Calu3 (cell line): ENCODE results near the gene GM2A. TPM values are rescaled to one million over a fixed set of nuclear protein-coding genes. Genes with fewer than 3 reads are reported as not detected.
A peak's percentile ranks its signal among the peaks of the same experiment; 100 is the strongest.

Experiments
- BruUV-seq: library from RNA; stranded (reverse); fragments of 400-500 nt; replicated peaks from 2 replicates; lab custom pipeline; 2021; lab: Mats Ljungman, UMichigan
- CTCF ChIA-PET: fragments of 300-600 bp; sonication (Branson Sonifier 250); formaldehyde crosslinking; loops from one replicate; lab custom pipeline; 2022; ENCODE audit warnings: antibody characterized with exemption; lab: Charles Lee
- DNase-seq: peaks from one replicate; pipeline ENCODE4 v3.0.0; 2022
- H3K27ac Mint-ChIP-seq: one replicate; pipeline ENCODE4 v1.8.0; 2022; ENCODE audit warnings: mixed read lengths; ENCODE audit not compliant: unreplicated experiment
- H3K27me3 Mint-ChIP-seq: one replicate; pipeline ENCODE4 v1.8.0; 2022; ENCODE audit warnings: mixed read lengths; ENCODE audit not compliant: unreplicated experiment
- H3K36me3 Mint-ChIP-seq: one replicate; pipeline ENCODE4 v1.8.0; 2022; ENCODE audit warnings: mild to moderate bottlenecking, moderate library complexity, mixed read lengths; ENCODE audit not compliant: insufficient read depth, unreplicated experiment
- H3K4me1 Mint-ChIP-seq: one replicate; pipeline ENCODE4 v1.8.0; 2022; ENCODE audit warnings: mild to moderate bottlenecking, low read depth, mixed read lengths; ENCODE audit not compliant: unreplicated experiment
- H3K4me3 Mint-ChIP-seq: one replicate; pipeline ENCODE4 v1.8.0; 2022; ENCODE audit warnings: mild to moderate bottlenecking, low read depth, moderate library complexity, mixed read lengths; ENCODE audit not compliant: unreplicated experiment
- H3K9me3 Mint-ChIP-seq: one replicate; pipeline ENCODE4 v1.8.0; 2022; ENCODE audit warnings: low read depth, mixed read lengths; ENCODE audit not compliant: unreplicated experiment
- intact Hi-C: fragments of 100-400 bp; cut with micrococcal nuclease; formaldehyde crosslinking; loops from one replicate; pipeline ENCODE4 v1.10.0; 2022; ENCODE audit not compliant: unreplicated experiment
- total RNA-seq: library from RNA; stranded (reverse); gene quantifications from 2 replicates; pipeline ENCODE4 v1.2.3, GENCODE V29; 2022
- TF ChIP-seq, protein P1 (sequence below): fragments of 200-600 bp; IDR thresholded peaks from one replicate; pipeline ENCODE4 v1.8.0; 2022; ENCODE audit warnings: antibody characterized with exemption; ENCODE audit not compliant: unreplicated experiment

Gene GM2A
- total RNA-seq, 1 experiment from 2014 or later: 22.4 TPM

DNA sequence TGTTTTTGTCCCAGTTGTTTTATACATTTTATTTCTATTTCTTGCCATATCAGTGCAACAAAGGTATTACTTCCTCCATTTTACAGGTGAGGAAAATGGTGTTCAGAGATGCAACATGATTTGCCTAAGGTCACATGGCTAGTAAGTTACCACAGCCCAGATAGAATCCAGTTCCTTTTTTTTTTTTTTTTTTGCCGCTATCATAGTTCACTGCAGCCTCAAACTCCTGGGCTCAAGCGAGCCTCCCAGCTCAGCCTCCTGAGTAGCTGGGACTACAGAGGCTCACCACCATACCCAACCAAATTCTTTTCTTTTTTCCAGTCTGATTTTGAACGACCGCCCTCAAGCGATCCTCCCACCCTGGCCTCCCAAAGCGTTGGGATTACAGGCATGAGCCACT, 28.6 kb upstream of the GM2A start:
- Mint-ChIP-seq H3K27me3 (peaks cover 28% of the 10 kb centered on the region), H3K36me3 (peaks cover 7% of the 10 kb centered on the region), H3K4me1 (no peaks in the 10 kb centered on the region), H3K9me3 (no peaks in the 10 kb centered on the region), H3K4me3 (peak overlapping the region; percentile 77), H3K27ac (no peak overlapping the region)
- intact Hi-C loops: loop anchor here (5.0 kb wide), 1 partner anchor 73 kb away; no protein-coding TSS in a partner anchor
- TF ChIP-seq, protein P1, sequence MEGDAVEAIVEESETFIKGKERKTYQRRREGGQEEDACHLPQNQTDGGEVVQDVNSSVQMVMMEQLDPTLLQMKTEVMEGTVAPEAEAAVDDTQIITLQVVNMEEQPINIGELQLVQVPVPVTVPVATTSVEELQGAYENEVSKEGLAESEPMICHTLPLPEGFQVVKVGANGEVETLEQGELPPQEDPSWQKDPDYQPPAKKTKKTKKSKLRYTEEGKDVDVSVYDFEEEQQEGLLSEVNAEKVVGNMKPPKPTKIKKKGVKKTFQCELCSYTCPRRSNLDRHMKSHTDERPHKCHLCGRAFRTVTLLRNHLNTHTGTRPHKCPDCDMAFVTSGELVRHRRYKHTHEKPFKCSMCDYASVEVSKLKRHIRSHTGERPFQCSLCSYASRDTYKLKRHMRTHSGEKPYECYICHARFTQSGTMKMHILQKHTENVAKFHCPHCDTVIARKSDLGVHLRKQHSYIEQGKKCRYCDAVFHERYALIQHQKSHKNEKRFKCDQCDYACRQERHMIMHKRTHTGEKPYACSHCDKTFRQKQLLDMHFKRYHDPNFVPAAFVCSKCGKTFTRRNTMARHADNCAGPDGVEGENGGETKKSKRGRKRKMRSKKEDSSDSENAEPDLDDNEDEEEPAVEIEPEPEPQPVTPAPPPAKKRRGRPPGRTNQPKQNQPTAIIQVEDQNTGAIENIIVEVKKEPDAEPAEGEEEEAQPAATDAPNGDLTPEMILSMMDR: no peak
- CTCF ChIA-PET: interaction anchor here (0.6 to 2.0 kb wide), 7 partner anchors 9 to 359 kb away, joined by 4 to 9 read pairs (median 5); partner anchors contain the start of gene GM2A
- DNase-seq: no peak
- no TSS peak for BruUV-seq

DNA sequence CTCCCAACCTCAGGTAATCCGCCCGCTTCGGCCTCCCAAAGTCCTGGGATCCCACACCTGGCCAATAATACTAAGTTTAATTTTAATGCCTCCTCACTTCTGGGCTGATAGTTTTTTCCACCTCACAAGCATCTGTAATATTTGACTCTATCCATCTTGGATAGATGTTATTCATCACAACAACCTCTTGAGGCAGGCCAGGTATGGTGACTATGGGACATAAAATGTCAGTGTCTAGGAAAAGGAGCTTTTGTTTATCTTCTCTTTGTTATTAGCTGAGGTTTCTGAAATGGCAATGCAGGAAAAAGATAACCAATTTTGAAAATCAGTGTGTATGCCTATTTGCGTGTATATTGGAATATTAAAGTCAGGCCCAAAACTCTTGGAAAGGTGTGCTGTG, 27.9 kb upstream of the GM2A start:
- TF ChIP-seq, protein P1: no peak
- CTCF ChIA-PET: interaction anchor here (0.7 to 2.0 kb wide), 2 partner anchors 12 to 284 kb away, joined by 5 read pairs; no protein-coding TSS in a partner anchor
- Mint-ChIP-seq H3K36me3 (peaks cover 7% of the 10 kb centered on the region), H3K4me3 (no peak overlapping the region), H3K27me3 (peaks cover 28% of the 10 kb centered on the region), H3K27ac (no peak overlapping the region), H3K4me1 (no peaks in the 10 kb centered on the region), H3K9me3 (no peaks in the 10 kb centered on the region)
- DNase-seq: no peak
- intact Hi-C loops: no loop called here
- no TSS peak for BruUV-seq

DNA sequence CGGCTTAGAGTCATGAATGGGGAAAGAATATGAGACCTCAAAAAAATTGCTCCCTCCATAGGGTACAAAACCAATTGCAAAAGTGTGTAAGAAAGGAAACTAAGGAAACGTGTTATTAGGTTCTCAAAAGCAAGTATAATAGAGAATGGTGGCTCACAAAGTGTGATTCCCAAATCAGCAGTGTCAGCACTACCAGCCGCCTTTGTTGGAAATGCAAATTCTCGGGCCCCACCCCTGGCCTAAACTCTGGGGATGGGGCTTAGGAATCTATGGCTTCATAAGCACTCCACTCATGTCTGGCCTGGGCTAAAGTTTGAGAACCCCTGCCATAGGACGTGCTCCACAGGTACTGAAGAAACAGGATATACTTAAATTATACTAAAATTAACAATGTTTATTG, 27.5 kb upstream of the GM2A start:
- no peaks in the 10 kb centered on the region for H3K4me1 Mint-ChIP-seq
- H3K27me3 Mint-ChIP-seq: peaks cover 28% of the 10 kb centered on the region
- peaks cover 7% of the 10 kb centered on the region for H3K36me3 Mint-ChIP-seq
- no peak overlapping the region for H3K27ac Mint-ChIP-seq
- no peak overlapping the region for H3K4me3 Mint-ChIP-seq
- CTCF ChIA-PET: no interaction called here
- intact Hi-C loops: no loop called here
- H3K9me3 Mint-ChIP-seq: no peaks in the 10 kb centered on the region
- no TSS peak for BruUV-seq
- DNase-seq: no peak
- TF ChIP-seq, protein P1: no peak

DNA sequence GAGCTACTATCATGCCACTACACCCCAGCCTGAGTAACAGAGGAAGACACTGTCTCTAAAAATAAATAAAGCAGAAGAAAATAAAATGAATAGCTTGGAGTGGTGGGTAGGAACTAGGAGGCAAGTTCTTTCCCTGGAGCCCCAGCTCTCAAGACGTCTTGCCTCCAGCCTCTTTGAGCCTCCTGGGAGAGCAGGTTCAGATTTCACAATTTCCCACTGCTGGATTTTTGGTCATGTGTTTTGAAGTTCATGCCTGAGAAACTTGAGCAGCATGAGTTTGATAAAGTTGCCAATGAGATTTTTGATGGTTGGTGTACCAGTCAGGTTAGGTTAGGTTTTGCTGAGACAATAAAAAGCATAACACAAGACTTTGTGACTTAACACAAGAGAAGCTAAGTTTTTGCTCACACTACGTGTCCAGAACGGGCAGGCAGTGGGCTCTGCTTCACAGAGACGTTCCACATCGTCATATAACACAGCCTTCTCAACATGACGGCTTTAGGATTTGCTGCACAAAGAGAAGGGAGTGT, 25.0 kb upstream of the GM2A start:
- Mint-ChIP-seq H3K36me3 (peaks cover 7% of the 10 kb centered on the region), H3K9me3 (no peaks in the 10 kb centered on the region), H3K4me3 (no peak overlapping the region), H3K27me3 (peaks cover 42% of the 10 kb centered on the region), H3K27ac (no peak overlapping the region), H3K4me1 (no peaks in the 10 kb centered on the region)
- CTCF ChIA-PET: no interaction called here
- TF ChIP-seq, protein P1: no peak
- no peak for DNase-seq
- BruUV-seq: no TSS peak
- intact Hi-C loops: no loop called here
